ENCODE data around the gene CDCP2.
"Not testable (repeated sequence)": the region's sequence is repeated elsewhere in the genome, so short reads cannot be mapped to it uniquely, and the experiment has no call there.

The CDCP2 gene

DNA sequence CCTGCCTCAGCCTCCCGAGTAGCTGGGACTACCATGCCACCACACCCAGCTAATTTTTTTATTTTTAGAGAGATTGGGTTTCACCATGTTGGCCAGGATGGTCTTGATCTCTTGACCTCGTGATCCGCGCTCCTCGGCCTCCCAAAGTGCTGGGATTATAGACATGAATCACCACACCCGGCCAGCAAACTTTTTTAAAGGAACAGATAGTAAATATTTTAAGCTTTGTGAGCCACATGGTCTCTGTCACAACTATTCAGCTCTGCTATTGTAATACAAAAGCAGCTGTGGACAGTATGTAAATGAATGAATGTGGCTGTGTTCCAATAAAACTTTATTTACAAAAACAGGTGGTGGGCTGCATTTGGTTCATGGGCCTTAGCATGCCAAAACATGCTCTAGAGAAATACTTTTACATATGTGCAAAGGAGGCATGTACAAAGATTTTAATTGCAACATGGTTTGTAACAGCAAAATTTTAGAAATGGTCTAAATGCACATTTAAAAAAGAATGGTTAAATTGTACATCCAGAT is 47.0 kb downstream of the CDCP2 start:
- no peak for DNase-seq
- peaks cover 0 to 9% (median 2%) of the 10 kb centered on the region in 4 experiments for H3K4me1 ChIP-seq (ENCODE audit: control extremely low read depth in 1 of 4, control insufficient read depth in 4 of 4, insufficient read depth in 4 of 4, low read length in 3 of 4)
- ChIA-PET CTCF (interaction anchor here (0.9 to 1.2 kb wide), 2 partner anchors 9 to 380 kb away, joined by 3 to 4 read pairs; no protein-coding TSS in a partner anchor), POLR2A (no interaction called here)
- H3K36me3 ChIP-seq (ENCODE audit: control insufficient read depth in 4 of 4, insufficient read depth in 4 of 4, low read length in 3 of 4): peaks cover 0 to 18% (median 15%) of the 10 kb centered on the region in 4 experiments
- no peaks in the 10 kb centered on the region for H3K27me3 ChIP-seq (replicated peaks in 2 of 5; ENCODE audit: control insufficient read depth in 4 of 5, insufficient read depth in 5 of 5, low read length in 4 of 5)
- H3K4me3 ChIP-seq (ENCODE audit: control insufficient read depth in 1 of 7, extremely low read depth in 1 of 7, insufficient read depth in 4 of 7, low read depth in 2 of 7, low read length in 6 of 7): no peak overlapping the region
- peaks cover 0 to 7% (median 0%) of the 10 kb centered on the region in 5 experiments for H3K9me3 ChIP-seq (ENCODE audit: control extremely low read depth in 1 of 5, control insufficient read depth in 4 of 5, insufficient read depth in 2 of 5, low read depth in 1 of 5, low read length in 4 of 5)
- H3K27ac ChIP-seq (ENCODE audit: insufficient read depth in 1 of 2, low read depth in 1 of 2, low read length in 2 of 2, poor library complexity in 1 of 2, severe bottlenecking in 2 of 2): no peak overlapping the region
- 100% methylated on average over 1 of the region's 6 CpGs for WGBS (ENCODE audit: insufficient coverage)

DNA sequence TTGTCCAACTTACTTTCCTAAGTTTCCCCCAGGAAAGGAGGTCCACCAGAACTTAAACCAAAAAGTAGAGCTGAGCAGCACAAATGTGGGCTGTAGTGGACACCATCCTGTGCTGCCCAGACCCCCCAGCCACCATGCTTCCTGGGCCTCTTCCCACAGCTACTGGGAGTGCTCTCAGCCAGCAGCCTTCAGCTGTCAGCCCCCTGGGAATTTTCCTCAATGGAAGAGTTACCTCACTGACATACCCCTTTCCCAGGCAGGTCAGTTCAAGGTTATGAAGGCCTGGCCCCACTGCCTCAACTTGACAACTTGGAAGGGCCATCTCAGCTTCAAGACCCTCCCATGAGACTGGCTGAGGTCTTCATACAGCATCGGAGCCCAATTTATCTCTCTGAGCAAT is 47.7 kb downstream of the CDCP2 start:
- Histone ChIP-seq H3K4me3 (ENCODE audit: control insufficient read depth in 1 of 7, extremely low read depth in 1 of 7, insufficient read depth in 4 of 7, low read depth in 2 of 7, low read length in 6 of 7) (no peak overlapping the region), H3K27me3 (replicated peaks in 2 of 5; ENCODE audit: control insufficient read depth in 4 of 5, insufficient read depth in 5 of 5, low read length in 4 of 5) (no peaks in the 10 kb centered on the region), H3K4me1 (ENCODE audit: control extremely low read depth in 1 of 4, control insufficient read depth in 4 of 4, insufficient read depth in 4 of 4, low read length in 3 of 4) (peaks cover 0 to 16% (median 2%) of the 10 kb centered on the region in 4 experiments), H3K9me3 (ENCODE audit: control extremely low read depth in 1 of 5, control insufficient read depth in 4 of 5, insufficient read depth in 2 of 5, low read depth in 1 of 5, low read length in 4 of 5) (peaks cover 0 to 7% (median 0%) of the 10 kb centered on the region in 5 experiments), H3K36me3 (ENCODE audit: control insufficient read depth in 4 of 4, insufficient read depth in 4 of 4, low read length in 3 of 4) (peaks cover 3 to 18% (median 15%) of the 10 kb centered on the region in 4 experiments), H3K27ac (ENCODE audit: insufficient read depth in 1 of 2, low read depth in 1 of 2, low read length in 2 of 2, poor library complexity in 1 of 2, severe bottlenecking in 2 of 2) (no peak overlapping the region)
- ChIA-PET POLR2A (no interaction called here), CTCF (interaction anchor here (1.2 kb wide), 1 partner anchor 8 kb away, joined by 4 read pairs; no protein-coding TSS in a partner anchor)
- no peak for DNase-seq
- WGBS (ENCODE audit: insufficient coverage): 67% methylated on average over 1 of the region's 1 CpG

DNA sequence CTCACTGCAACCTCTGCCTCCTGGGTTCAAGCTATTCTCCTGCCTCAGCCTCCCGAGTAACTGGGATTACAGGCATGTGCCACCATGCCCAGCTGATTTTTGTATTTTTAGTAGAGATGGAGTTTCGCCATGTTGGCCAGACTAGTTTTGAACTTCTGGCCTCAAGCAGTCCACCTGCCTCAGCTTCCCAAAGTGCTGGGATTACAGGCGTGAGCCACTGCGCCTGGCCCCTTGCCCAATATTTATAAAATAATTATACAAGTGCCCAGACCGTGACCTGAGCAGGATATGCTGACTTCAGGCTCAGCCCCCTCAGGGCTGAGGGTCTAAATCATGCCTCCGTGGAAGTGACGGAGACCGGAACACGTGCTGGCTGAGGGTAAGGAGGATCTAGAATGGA is 48.2 kb downstream of the CDCP2 start:
- H3K9me3 ChIP-seq (ENCODE audit: control extremely low read depth in 1 of 5, control insufficient read depth in 4 of 5, insufficient read depth in 2 of 5, low read depth in 1 of 5, low read length in 4 of 5); DNase-seq; POLR2A ChIA-PET; H3K27me3 ChIP-seq (replicated peaks in 2 of 5; ENCODE audit: control insufficient read depth in 4 of 5, insufficient read depth in 5 of 5, low read length in 4 of 5); H3K27ac ChIP-seq (ENCODE audit: insufficient read depth in 1 of 2, low read depth in 1 of 2, low read length in 2 of 2, poor library complexity in 1 of 2, severe bottlenecking in 2 of 2); H3K4me3 ChIP-seq (ENCODE audit: control insufficient read depth in 1 of 7, extremely low read depth in 1 of 7, insufficient read depth in 4 of 7, low read depth in 2 of 7, low read length in 6 of 7): not testable (repeated sequence)
- Histone ChIP-seq H3K4me1 (ENCODE audit: control extremely low read depth in 1 of 4, control insufficient read depth in 4 of 4, insufficient read depth in 4 of 4, low read length in 3 of 4) (peaks cover 1 to 20% (median 5%) of the 10 kb centered on the region in 4 experiments), H3K36me3 (ENCODE audit: control insufficient read depth in 4 of 4, insufficient read depth in 4 of 4, low read length in 3 of 4) (peaks cover 3 to 18% (median 15%) of the 10 kb centered on the region in 4 experiments)
- CTCF ChIA-PET: interaction anchor here (1.7 to 3.6 kb wide), 2 partner anchors 10 to 18 kb away, joined by 5 to 14 read pairs; no protein-coding TSS in a partner anchor
- WGBS (ENCODE audit: insufficient coverage): 100% methylated on average over 2 of the region's 9 CpGs

DNA sequence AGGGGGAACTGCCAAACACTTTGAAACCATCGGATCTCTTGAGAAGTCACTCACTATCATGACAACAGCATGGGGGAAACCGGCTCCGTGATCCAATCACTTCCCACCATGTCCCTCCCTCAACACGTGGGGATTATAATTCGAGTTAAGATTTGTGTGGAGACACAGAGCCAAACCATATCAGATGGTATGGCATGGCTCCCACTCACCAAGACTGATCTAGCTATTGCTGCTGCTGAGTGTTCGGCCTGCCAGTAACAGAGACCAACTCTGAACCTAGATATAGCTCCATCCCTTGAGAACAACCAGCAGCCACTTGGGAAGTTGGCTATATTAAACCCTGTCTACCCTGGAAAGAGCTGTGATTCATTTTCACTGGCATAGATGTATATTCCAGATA is 49.4 kb downstream of the CDCP2 start:
- peaks cover 6 to 32% (median 17%) of the 10 kb centered on the region in 4 experiments for H3K4me1 ChIP-seq (ENCODE audit: control extremely low read depth in 1 of 4, control insufficient read depth in 4 of 4, insufficient read depth in 4 of 4, low read length in 3 of 4)
- no peak for DNase-seq
- ChIA-PET POLR2A (no interaction called here), CTCF (interaction anchor here (0.6 to 3.6 kb wide), 7 partner anchors 8 to 28 kb away, joined by 3 to 14 read pairs (median 3); no protein-coding TSS in a partner anchor)
- peaks cover 3 to 18% (median 15%) of the 10 kb centered on the region in 4 experiments for H3K36me3 ChIP-seq (ENCODE audit: control insufficient read depth in 4 of 4, insufficient read depth in 4 of 4, low read length in 3 of 4)
- no peak overlapping the region for H3K27ac ChIP-seq (ENCODE audit: insufficient read depth in 1 of 2, low read depth in 1 of 2, low read length in 2 of 2, poor library complexity in 1 of 2, severe bottlenecking in 2 of 2)
- H3K9me3 ChIP-seq (ENCODE audit: control extremely low read depth in 1 of 5, control insufficient read depth in 4 of 5, insufficient read depth in 2 of 5, low read depth in 1 of 5, low read length in 4 of 5): peaks cover 0 to 7% (median 0%) of the 10 kb centered on the region in 5 experiments
- 100% methylated on average over 5 of the region's 6 CpGs for WGBS (ENCODE audit: insufficient coverage)
- H3K4me3 ChIP-seq (ENCODE audit: control insufficient read depth in 1 of 7, extremely low read depth in 1 of 7, insufficient read depth in 4 of 7, low read depth in 2 of 7, low read length in 6 of 7): no peak overlapping the region
- H3K27me3 ChIP-seq (replicated peaks in 2 of 5; ENCODE audit: control insufficient read depth in 4 of 5, insufficient read depth in 5 of 5, low read length in 4 of 5): no peaks in the 10 kb centered on the region

DNA sequence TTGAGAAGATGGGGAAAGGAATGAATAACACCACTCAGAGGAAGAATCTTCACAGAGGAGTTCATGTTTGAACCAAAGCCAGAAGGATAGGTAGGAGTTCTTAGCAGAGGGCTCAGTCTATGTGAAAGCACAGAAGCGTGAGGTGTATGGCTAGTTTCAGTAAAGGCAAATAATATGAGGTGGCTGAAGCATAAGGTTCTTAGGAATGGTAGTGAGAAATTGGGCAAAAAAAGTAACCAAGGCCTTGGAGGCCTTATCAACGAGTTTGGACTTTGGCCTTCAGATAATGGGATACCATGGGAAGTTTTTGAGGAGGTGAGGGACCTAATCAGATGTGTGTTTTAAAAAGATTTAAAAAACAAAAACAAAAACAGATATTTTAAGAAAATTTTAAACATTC is 52.3 kb downstream of the CDCP2 start:
- peaks cover 3 to 29% (median 15%) of the 10 kb centered on the region in 4 experiments for H3K36me3 ChIP-seq (ENCODE audit: control insufficient read depth in 4 of 4, insufficient read depth in 4 of 4, low read length in 3 of 4)
- no peak overlapping the region for H3K4me3 ChIP-seq (ENCODE audit: control insufficient read depth in 1 of 7, extremely low read depth in 1 of 7, insufficient read depth in 4 of 7, low read depth in 2 of 7, low read length in 6 of 7)
- POLR2A ChIA-PET: no interaction called here
- WGBS (ENCODE audit: insufficient coverage): 100% methylated on average over 1 of the region's 2 CpGs
- CTCF ChIA-PET: no interaction called here
- peaks cover 16 to 55% (median 42%) of the 10 kb centered on the region in 4 experiments for H3K4me1 ChIP-seq (ENCODE audit: control extremely low read depth in 1 of 4, control insufficient read depth in 4 of 4, insufficient read depth in 4 of 4, low read length in 3 of 4)
- peaks cover 0 to 7% (median 0%) of the 10 kb centered on the region in 5 experiments for H3K9me3 ChIP-seq (ENCODE audit: control extremely low read depth in 1 of 5, control insufficient read depth in 4 of 5, insufficient read depth in 2 of 5, low read depth in 1 of 5, low read length in 4 of 5)
- no peaks in the 10 kb centered on the region for H3K27me3 ChIP-seq (replicated peaks in 2 of 5; ENCODE audit: control insufficient read depth in 4 of 5, insufficient read depth in 5 of 5, low read length in 4 of 5)
- DNase-seq: no peak
- H3K27ac ChIP-seq (ENCODE audit: insufficient read depth in 1 of 2, low read depth in 1 of 2, low read length in 2 of 2, poor library complexity in 1 of 2, severe bottlenecking in 2 of 2): no peak overlapping the region

DNA sequence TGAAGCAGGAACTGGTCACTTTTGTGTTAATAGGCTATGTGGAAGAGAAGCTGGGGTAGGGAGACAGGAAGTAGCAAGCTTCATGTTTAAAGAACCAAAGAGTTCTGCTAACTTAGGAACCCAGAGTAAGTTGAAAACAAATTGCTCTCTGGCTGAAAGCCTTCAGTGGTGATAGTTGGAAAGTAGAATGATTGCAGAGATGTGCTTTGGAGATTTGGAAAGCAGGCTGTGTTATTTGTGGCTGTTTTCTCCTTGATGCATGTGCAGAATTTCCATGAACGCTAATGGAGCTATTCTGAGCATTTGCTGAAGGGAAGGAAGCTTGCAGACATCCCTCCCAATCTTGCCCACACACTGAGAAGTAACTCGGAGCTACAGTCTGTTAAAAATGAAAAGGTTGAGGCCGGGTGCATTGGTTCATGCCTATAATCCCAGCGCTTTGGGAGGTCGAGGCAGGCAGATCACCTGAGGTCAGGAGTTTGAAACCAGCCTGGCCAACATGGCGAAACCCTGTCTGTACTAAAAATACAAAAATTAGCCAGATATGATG is 53.7 kb downstream of the CDCP2 start:
- peak in 2 of 3 donors; percentile 15 to 31 for DNase-seq
- Histone ChIP-seq H3K9me3 (ENCODE audit: control extremely low read depth in 1 of 5, control insufficient read depth in 4 of 5, insufficient read depth in 2 of 5, low read depth in 1 of 5, low read length in 4 of 5) (peaks cover 0 to 7% (median 0%) of the 10 kb centered on the region in 5 experiments), H3K27me3 (replicated peaks in 2 of 5; ENCODE audit: control insufficient read depth in 4 of 5, insufficient read depth in 5 of 5, low read length in 4 of 5) (no peaks in the 10 kb centered on the region), H3K27ac (ENCODE audit: insufficient read depth in 1 of 2, low read depth in 1 of 2, low read length in 2 of 2, poor library complexity in 1 of 2, severe bottlenecking in 2 of 2) (no peak overlapping the region), H3K36me3 (ENCODE audit: control insufficient read depth in 4 of 4, insufficient read depth in 4 of 4, low read length in 3 of 4) (peaks cover 3 to 29% (median 15%) of the 10 kb centered on the region in 4 experiments), H3K4me3 (ENCODE audit: control insufficient read depth in 1 of 7, extremely low read depth in 1 of 7, insufficient read depth in 4 of 7, low read depth in 2 of 7, low read length in 6 of 7) (peak overlapping the region in 1 of 7 experiments; percentile 17), H3K4me1 (ENCODE audit: control extremely low read depth in 1 of 4, control insufficient read depth in 4 of 4, insufficient read depth in 4 of 4, low read length in 3 of 4) (peaks cover 21 to 68% (median 55%) of the 10 kb centered on the region in 4 experiments)
- ChIA-PET CTCF (interaction anchor here (1.0 to 2.6 kb wide), 8 partner anchors 9 to 29 kb away, joined by 3 to 8 read pairs (median 6); no protein-coding TSS in a partner anchor), POLR2A (no interaction called here)
- 57% methylated on average over 4 of the region's 6 CpGs for WGBS (ENCODE audit: insufficient coverage)

DNA sequence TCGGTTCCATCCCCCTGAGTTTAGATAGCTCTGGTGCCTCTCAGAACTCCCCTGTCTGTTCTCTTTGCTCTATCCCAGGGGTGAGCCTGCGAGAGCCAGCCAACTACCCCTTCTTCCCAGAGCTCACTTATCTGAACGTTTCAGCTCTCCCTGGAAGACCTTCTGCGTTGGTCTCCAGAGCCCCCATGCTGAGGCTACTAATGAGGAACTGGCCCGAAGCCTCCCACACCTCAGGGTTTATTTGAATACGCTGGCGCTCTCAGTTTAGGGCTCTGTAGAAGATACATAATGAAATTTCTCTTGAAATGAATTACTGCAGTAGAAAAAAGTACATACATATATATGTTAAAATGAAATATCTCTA is 55.9 kb downstream of the CDCP2 start:
- Histone ChIP-seq H3K9me3 (ENCODE audit: control extremely low read depth in 1 of 5, control insufficient read depth in 4 of 5, insufficient read depth in 2 of 5, low read depth in 1 of 5, low read length in 4 of 5) (no peaks in the 10 kb centered on the region), H3K4me3 (ENCODE audit: control insufficient read depth in 1 of 7, extremely low read depth in 1 of 7, insufficient read depth in 4 of 7, low read depth in 2 of 7, low read length in 6 of 7) (peak overlapping the region in 4 of 7 experiments; percentile 5 to 53 (median 48)), H3K4me1 (ENCODE audit: control extremely low read depth in 1 of 4, control insufficient read depth in 4 of 4, insufficient read depth in 4 of 4, low read length in 3 of 4) (peaks cover 26 to 84% (median 63%) of the 10 kb centered on the region in 4 experiments), H3K27ac (ENCODE audit: insufficient read depth in 1 of 2, low read depth in 1 of 2, low read length in 2 of 2, poor library complexity in 1 of 2, severe bottlenecking in 2 of 2) (peak overlapping the region in 1 of 2 experiments; percentile 62), H3K27me3 (replicated peaks in 2 of 5; ENCODE audit: control insufficient read depth in 4 of 5, insufficient read depth in 5 of 5, low read length in 4 of 5) (no peaks in the 10 kb centered on the region), H3K36me3 (ENCODE audit: control insufficient read depth in 4 of 4, insufficient read depth in 4 of 4, low read length in 3 of 4) (peaks cover under 1 to 16% (median 3%) of the 10 kb centered on the region in 4 experiments)
- ChIA-PET CTCF (interaction anchor here (1.0 to 2.1 kb wide), 6 partner anchors 9 to 20 kb away, joined by 3 to 5 read pairs (median 4); no protein-coding TSS in a partner anchor), POLR2A (no interaction called here)
- WGBS (ENCODE audit: insufficient coverage): 19% methylated on average over 2 of the region's 7 CpGs
- peak; percentile 37 to 70 (median 59) for DNase-seq

All from common myeloid progenitor, CD34-positive (primary cell).